Thyroid gland (tissue), 4 donors: Measurements from ENCODE around the gene CCDC82. TPM values are rescaled to one million over a fixed set of nuclear protein-coding genes. Genes with fewer than 3 reads are reported as not detected.

Experiments used
- DNase-seq, 2 donors: peaks; one replicate each; pipeline ENCODE4 v3.0.0-alpha.2; 2019
- H3K27ac ChIP-seq, 3 donors: fragments of 200-600 bp; sonication (generic); 1 replicate in 2 of 3; 2 replicates in 1 of 3; pipeline ENCODE4 v1.5.1; 2016 to 2019; ENCODE audit warnings: mild to moderate bottlenecking in 1 of 3, moderate library complexity in 1 of 3
- H3K27me3 ChIP-seq: fragments of 200-600 bp; sonication (generic); one replicate; pipeline ENCODE4 v1.5.1; 2019
- H3K36me3 ChIP-seq, 2 donors: fragments of 200-600 bp; sonication (generic); one replicate each; pipeline ENCODE4 v1.5.1; 2016 to 2019
- H3K4me1 ChIP-seq, 2 donors: fragments of 200-600 bp; sonication (generic); one replicate each; pipeline ENCODE4 v1.5.1; 2017 to 2019
- H3K4me3 ChIP-seq, 3 donors: fragments of 200-600 bp; sonication (generic); replicated peaks in 1 of 3; 1 replicate in 2 of 3; 2 replicates in 1 of 3; pipeline ENCODE4 v1.5.1; 2016; ENCODE audit warnings: mild to moderate bottlenecking in 1 of 3
- H3K9me3 ChIP-seq: fragments of 200-600 bp; sonication (generic); one replicate; pipeline ENCODE4 v1.5.1; 2017
- CTCF ChIP-seq, 6 experiments: fragments of 200-600 bp in 3 of 6; fragments of 450-650 bp in 3 of 6; sonication (generic) in 3 of 6; IDR thresholded peaks; one replicate each; pipeline ENCODE4 v1.5.1; 2016 to 2019; ENCODE audit warnings: antibody characterized with exemption in 6 of 6, mild to moderate bottlenecking in 2 of 6, inconsistent platforms in 1 of 6, moderate library complexity in 1 of 6
- POLR2A ChIP-seq, 2 donors: fragments of 450-650 bp; IDR thresholded peaks; one replicate each; pipeline ENCODE4 v1.6.1; 2017; ENCODE audit warnings: antibody characterized with exemption in 2 of 2, mild to moderate bottlenecking in 2 of 2, moderate library complexity in 1 of 2
- WGBS, 2 donors: methylation state at CpG; one replicate each; pipeline ENCODE4 v1.1.5; 2017; 5-methylcytosine and 5-hydroxymethylcytosine counted together
- intact Hi-C: fragments of 100-400 bp; cut with DNase I; formaldehyde crosslinking; loops from one replicate; pipeline ENCODE4 v1.15.1; 2023
- total RNA-seq, 4 donors: library from RNA; depleted of rRNA; stranded (reverse); fragments of >200 nt; gene quantifications; one replicate each; pipeline ENCODE4 v1.2.3, GENCODE V29; 2016

CCDC82 gene
- total RNA-seq, 4 donors from 2014 or later = 24.8 to 44.9 (median 28.8) TPM

- H3K9me3 ChIP-seq = no peaks in the 10 kb centered on the region
- no peak for TF ChIP-seq POLR2A (IDR thresholded peaks at IDR 0.05)
- peak; percentile 30 to 78 (median 55) for TF ChIP-seq CTCF (IDR thresholded peaks at IDR 0.05)
- H3K4me3 ChIP-seq = no peak overlapping the region
- H3K36me3 ChIP-seq = no peaks in the 10 kb centered on the region
- no peaks in the 10 kb centered on the region for H3K27me3 ChIP-seq
- DNase-seq = no peak
- H3K4me1 ChIP-seq = peaks cover 8% of the 10 kb centered on the region in 2 donors
- intact Hi-C loops = loop anchor here (5.0 kb wide), 1 partner anchor 557 kb away; no protein-coding TSS in a partner anchor
- no peak overlapping the region for H3K27ac ChIP-seq
- 9 to 18% methylated on average over 1 of the region's 1 CpG for WGBS, 2 donors
These were observed 4.1 kb upstream of the CCDC82 start for GRCh38 chr11:96393753-96394348.

- DNase-seq = no peak
- intact Hi-C loops = loop anchor here (5.0 kb wide), 1 partner anchor 555 kb away; no protein-coding TSS in a partner anchor
- Histone ChIP-seq H3K36me3 (no peaks in the 10 kb centered on the region), H3K4me1 (peaks cover 8 to 15% of the 10 kb centered on the region in 2 donors), H3K9me3 (no peaks in the 10 kb centered on the region), H3K27me3 (no peaks in the 10 kb centered on the region), H3K4me3 (no peak overlapping the region), H3K27ac (no peak overlapping the region)
- TF ChIP-seq CTCF (IDR thresholded peaks at IDR 0.05) (no peak), POLR2A (IDR thresholded peaks at IDR 0.05) (no peak)
- 97% methylated on average over 3 of the region's 3 CpGs for WGBS, 2 donors
These were observed 2.1 kb upstream of the CCDC82 start for GRCh38 chr11:96391698-96392307.

- Histone ChIP-seq H3K9me3 (no peaks in the 10 kb centered on the region), H3K36me3 (no peaks in the 10 kb centered on the region), H3K27ac (peak overlapping the region; percentile 55 to 79 (median 79)), H3K4me3 (peak overlapping the region; percentile 65 to 88 (median 75)), H3K27me3 (no peaks in the 10 kb centered on the region), H3K4me1 (peaks cover 8 to 15% of the 10 kb centered on the region in 2 donors)
- 48 to 49% methylated on average over 6 of the region's 6 CpGs for WGBS, 2 donors
- no peak for DNase-seq
- intact Hi-C loops = loop anchor here (5.0 kb wide), 1 partner anchor 553 kb away; no protein-coding TSS in a partner anchor
- no peak for TF ChIP-seq POLR2A (IDR thresholded peaks at IDR 0.05)
- no peak for TF ChIP-seq CTCF (IDR thresholded peaks at IDR 0.05)
These were observed 728 bp upstream of the CCDC82 start for GRCh38 chr11:96390488-96390792.

GRCh38 chr11:96388891-96389719 is 607 bp downstream of the CCDC82 start:
- Histone ChIP-seq H3K4me3 (peak overlapping the region; percentile 65 to 88 (median 75)), H3K4me1 (peaks cover 8 to 15% of the 10 kb centered on the region in 2 donors), H3K36me3 (no peaks in the 10 kb centered on the region), H3K27me3 (no peaks in the 10 kb centered on the region), H3K27ac (peak overlapping the region; percentile 58 to 79 (median 79)), H3K9me3 (no peaks in the 10 kb centered on the region)
- TF ChIP-seq POLR2A (IDR thresholded peaks at IDR 0.05) (no peak), CTCF (IDR thresholded peaks at IDR 0.05) (peak in 1 of 6 experiments; percentile 16)
- 0 to 1% methylated on average over 22 to 26 of the region's 30 CpGs for WGBS, 2 donors
- intact Hi-C loops = no loop called here
- no peak for DNase-seq
